Measurements from ENCODE around the gene ORC4.
"Not testable (repeated sequence)": the region's sequence is repeated elsewhere in the genome, so short reads cannot be mapped to it uniquely, and the experiment has no call there.

ORC4 gene

DNA sequence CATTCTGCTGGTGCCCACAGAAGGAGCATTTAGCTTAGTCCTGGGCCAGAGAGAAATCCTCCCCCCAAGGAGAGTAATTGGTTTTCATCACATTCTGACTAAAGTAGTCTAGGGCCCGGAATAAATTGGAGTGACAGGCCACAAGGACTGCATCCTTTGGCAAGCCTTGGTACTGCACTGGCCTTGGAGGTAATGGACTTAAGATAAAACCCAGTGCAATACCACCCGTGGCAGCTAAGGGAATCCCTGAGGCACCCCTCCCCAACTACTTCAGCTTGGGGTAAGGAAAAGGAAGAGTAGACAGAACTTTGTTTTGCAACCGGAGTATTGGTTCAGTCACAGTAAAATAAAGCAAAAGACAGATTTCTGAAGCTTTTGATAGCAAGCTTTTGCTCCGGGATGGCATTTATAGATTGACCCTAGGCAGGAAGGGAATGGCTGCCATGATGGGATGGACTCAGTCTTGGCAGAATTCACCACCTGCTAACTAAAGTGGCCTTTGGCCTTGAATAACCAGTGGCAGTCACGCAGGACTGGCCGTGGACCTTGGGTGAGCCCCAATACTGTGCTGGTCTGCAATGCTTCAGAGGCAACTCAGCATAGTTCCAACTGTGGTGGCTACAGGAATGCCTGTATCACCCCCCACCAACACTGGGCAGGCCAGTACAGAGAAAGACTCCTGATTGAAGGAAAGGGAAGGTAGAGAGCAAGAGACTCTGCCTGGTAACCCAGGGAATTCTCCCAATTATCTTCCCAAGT is 14.1 kb downstream of the ORC4 start:
- POLR2A ChIA-PET, result no interaction called here
- TF ChIP-seq FOXM1 (IDR thresholded peaks at IDR 0.05; ENCODE audit: borderline replicate concordance) (no peak), ELF4 (IDR thresholded peaks at IDR 0.05) (no peak), L3MBTL2 (conservative IDR thresholded peaks at IDR 0.05) (no peak), HDGF (IDR thresholded peaks at IDR 0.05; ENCODE audit: borderline replicate concordance) (no peak), LEF1 (IDR thresholded peaks at IDR 0.05; ENCODE audit: borderline replicate concordance) (no peak), FOXA1 (IDR thresholded peaks at IDR 0.05) (no peak), SUZ12 (IDR thresholded peaks at IDR 0.05) (no peak), CTBP1 (IDR thresholded peaks at IDR 0.05; ENCODE audit: borderline replicate concordance) (no peak)
- TF ChIP-seq, protein P1, sequence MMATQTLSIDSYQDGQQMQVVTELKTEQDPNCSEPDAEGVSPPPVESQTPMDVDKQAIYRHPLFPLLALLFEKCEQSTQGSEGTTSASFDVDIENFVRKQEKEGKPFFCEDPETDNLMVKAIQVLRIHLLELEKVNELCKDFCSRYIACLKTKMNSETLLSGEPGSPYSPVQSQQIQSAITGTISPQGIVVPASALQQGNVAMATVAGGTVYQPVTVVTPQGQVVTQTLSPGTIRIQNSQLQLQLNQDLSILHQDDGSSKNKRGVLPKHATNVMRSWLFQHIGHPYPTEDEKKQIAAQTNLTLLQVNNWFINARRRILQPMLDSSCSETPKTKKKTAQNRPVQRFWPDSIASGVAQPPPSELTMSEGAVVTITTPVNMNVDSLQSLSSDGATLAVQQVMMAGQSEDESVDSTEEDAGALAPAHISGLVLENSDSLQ (IDR thresholded peaks at IDR 0.05), result no peak
- CTCF ChIA-PET, result interaction anchor here (0.6 kb wide), 1 partner anchor 27 kb away, joined by 3 read pairs; no protein-coding TSS in a partner anchor
- DNase-seq (ENCODE audit: extremely low spot score), result peak; percentile 12

DNA sequence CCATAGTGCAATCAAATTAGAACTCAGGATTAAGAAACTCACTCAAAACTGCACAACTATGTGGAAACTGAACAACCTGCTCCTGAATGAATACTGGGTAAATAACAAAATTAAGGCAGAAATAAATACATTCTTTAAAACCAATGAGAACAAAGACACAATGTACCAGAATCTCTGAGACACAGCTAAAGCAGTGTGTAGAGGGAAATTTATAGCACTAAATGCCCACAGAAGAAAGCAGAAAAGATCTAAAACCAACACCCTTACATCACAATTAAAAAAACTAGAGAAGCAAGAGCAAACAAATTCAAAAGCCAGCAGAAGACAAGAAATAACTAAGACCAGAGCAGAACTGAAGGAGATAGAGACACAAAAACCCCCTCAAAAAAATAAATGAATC is 18.1 kb downstream of the ORC4 start:
- POLR2A ChIA-PET, result not testable (repeated sequence)

DNA sequence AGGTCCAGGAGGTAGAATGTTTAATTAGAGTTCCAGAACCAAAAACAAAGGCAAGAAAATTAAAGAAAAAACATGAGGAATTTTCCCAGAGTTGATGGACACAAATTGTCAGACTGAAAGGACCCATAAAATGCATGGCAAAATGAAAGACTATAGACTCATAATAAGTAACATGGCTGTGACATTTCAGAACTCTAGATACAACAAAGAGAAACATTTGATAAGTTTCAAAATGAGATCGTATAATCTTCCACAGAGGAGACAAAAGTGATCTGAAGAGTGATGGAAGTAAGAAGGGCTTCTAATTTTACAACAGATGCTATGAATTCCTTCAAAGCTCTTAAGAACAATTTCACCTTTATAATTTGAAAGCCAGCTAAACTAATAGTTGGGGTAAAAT is 20.4 kb downstream of the ORC4 start:
- CTCF ChIA-PET, result interaction anchor here (0.6 kb wide), 1 partner anchor 12 kb away, joined by 5 read pairs; no protein-coding TSS in a partner anchor
- DNase-seq (ENCODE audit: extremely low spot score), result no peak
- TF ChIP-seq, protein P1 (IDR thresholded peaks at IDR 0.05), result no peak
- no peak for TF ChIP-seq NFRKB (IDR thresholded peaks at IDR 0.05)
- POLR2A ChIA-PET, result no interaction called here

More for the DNA sequence above, 18.1 kb downstream of the ORC4 start:
- CTCF ChIA-PET; DNase-seq (ENCODE audit: extremely low spot score): not testable (repeated sequence)

DNA sequence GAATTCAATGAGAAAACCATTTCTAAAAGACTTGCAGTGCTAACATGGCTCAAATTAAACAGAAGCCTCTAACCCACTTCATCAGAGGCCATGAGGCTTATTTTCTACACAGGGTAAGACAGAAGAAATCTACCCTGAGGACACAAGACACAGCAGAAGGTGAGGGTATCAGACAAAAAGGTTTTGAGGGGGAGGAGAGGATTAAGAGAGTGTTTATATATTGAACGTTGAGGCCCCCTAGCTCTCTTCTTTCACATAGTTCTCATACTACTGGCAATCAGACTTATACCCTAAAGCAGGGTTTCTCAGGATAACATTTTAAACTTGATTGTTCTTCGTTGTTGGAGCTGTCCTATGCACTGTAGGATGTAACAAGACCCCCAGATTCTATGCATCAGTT is 21.4 kb downstream of the ORC4 start:
- no peak for DNase-seq (ENCODE audit: extremely low spot score)
- TF ChIP-seq FOXA1 (IDR thresholded peaks at IDR 0.05) (no peak), SP1 (IDR thresholded peaks at IDR 0.05) (no peak), ELF4 (IDR thresholded peaks at IDR 0.05) (no peak), TARDBP (IDR thresholded peaks at IDR 0.05) (no peak), LEF1 (IDR thresholded peaks at IDR 0.05; ENCODE audit: borderline replicate concordance) (no peak), FOXK2 (IDR thresholded peaks at IDR 0.05) (no peak), SUZ12 (IDR thresholded peaks at IDR 0.05) (no peak)
- TF ChIP-seq, protein P1 (IDR thresholded peaks at IDR 0.05), result no peak
- ChIA-PET POLR2A (no interaction called here), CTCF (no interaction called here)

DNA sequence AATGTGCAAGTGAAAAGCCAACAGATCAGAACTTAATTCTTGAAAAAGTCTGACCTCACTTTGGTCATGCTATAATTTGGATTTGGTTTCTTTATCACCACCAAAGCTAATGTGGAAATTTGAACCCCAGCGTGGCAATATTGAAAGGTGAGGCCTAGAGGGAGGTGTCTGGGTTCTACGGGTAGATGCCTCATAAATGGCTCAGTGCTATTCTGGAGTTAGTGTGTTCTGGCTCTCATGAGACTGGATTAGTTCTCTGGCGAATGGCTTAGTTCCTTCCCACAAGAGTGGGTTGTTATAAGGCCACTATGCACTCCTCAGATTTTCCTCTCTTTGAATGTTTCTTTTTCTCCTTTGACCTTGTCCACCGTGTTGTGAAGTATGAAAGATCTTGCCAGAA is 22.3 kb downstream of the ORC4 start:
- CTCF ChIA-PET, result no interaction called here
- TF ChIP-seq, protein P1 (IDR thresholded peaks at IDR 0.05), result no peak
- TF ChIP-seq NFRKB (IDR thresholded peaks at IDR 0.05), result no peak
- TF ChIP-seq SP1 (IDR thresholded peaks at IDR 0.05), result no peak
- TF ChIP-seq FOXM1 (IDR thresholded peaks at IDR 0.05; ENCODE audit: borderline replicate concordance), result no peak
- no peak for TF ChIP-seq ELF4 (IDR thresholded peaks at IDR 0.05)
- no peak for TF ChIP-seq ZNF384 (IDR thresholded peaks at IDR 0.05)

DNA sequence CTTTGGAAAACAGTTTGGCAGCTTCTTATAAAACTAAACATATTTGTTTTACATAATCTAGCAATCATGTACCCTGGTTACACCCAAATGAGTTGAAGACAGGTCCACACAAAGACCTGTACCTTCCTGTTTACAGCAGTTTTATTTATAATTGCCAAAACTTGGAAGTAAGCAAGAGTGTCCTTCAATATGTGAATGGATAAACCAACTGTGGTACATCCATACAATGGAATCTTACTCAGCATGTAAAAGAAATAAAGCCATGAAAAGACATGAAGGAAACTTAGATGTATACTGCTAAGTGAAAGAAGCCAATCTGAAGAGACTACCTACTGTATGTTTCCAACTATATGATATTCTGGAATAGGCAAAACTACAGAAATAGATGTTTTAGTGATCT is 23.7 kb downstream of the ORC4 start:
- TF ChIP-seq HDGF (IDR thresholded peaks at IDR 0.05; ENCODE audit: borderline replicate concordance), result no peak
- no peak for TF ChIP-seq FOXM1 (IDR thresholded peaks at IDR 0.05; ENCODE audit: borderline replicate concordance)
- TF ChIP-seq FOXK2 (IDR thresholded peaks at IDR 0.05), result no peak
- no peak for TF ChIP-seq BHLHE40 (IDR thresholded peaks at IDR 0.05; ENCODE audit: borderline replicate concordance)
- TF ChIP-seq LEF1 (IDR thresholded peaks at IDR 0.05; ENCODE audit: borderline replicate concordance), result no peak
- TF ChIP-seq SP1 (IDR thresholded peaks at IDR 0.05), result no peak
- no peak for TF ChIP-seq CTBP1 (IDR thresholded peaks at IDR 0.05; ENCODE audit: borderline replicate concordance)
- TF ChIP-seq TARDBP (IDR thresholded peaks at IDR 0.05), result no peak
- TF ChIP-seq, protein P1 (IDR thresholded peaks at IDR 0.05), result no peak
- no peak for TF ChIP-seq NFRKB (IDR thresholded peaks at IDR 0.05)
- TF ChIP-seq FOXA1 (IDR thresholded peaks at IDR 0.05), result no peak
- no peak for TF ChIP-seq ZNF384 (IDR thresholded peaks at IDR 0.05)
- TF ChIP-seq ARNT (IDR thresholded peaks at IDR 0.05), result no peak
- no peak for TF ChIP-seq ELF4 (IDR thresholded peaks at IDR 0.05)
- TF ChIP-seq L3MBTL2 (conservative IDR thresholded peaks at IDR 0.05), result no peak
- TF ChIP-seq SUZ12 (IDR thresholded peaks at IDR 0.05), result no peak
- POLR2A ChIA-PET, result no interaction called here
- CTCF ChIA-PET, result no interaction called here
- DNase-seq (ENCODE audit: extremely low spot score), result no peak

More for the DNA sequence above, 22.3 kb downstream of the ORC4 start:
- POLR2A ChIA-PET, result no interaction called here
- no peak for DNase-seq (ENCODE audit: extremely low spot score)

DNA sequence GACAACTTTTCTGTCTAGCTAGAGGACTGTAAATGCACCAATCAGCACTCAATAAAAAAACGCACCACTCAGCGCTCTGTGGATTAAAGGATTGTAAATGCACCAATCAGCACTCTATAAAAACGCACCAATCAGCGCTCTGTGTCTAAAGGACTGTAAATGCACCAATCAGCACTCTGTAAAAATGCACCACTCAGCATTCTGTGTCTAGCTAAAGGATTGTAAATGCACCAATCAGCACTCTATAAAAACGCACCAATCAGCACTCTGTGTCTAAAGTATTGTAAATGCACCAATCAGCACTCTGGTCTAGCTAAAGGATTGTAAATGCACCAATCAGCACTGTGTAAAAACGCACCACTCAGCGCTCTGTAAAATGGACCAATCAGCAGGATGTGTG is 25.6 kb downstream of the ORC4 start:
- CTCF ChIA-PET, POLR2A ChIA-PET: not testable (repeated sequence)

More for the DNA sequence above, 25.6 kb downstream of the ORC4 start:
- DNase-seq (ENCODE audit: extremely low spot score), result not testable (repeated sequence)
